Measurements from ENCODE around the gene TFR2. TPM values are rescaled to one million over a fixed set of nuclear protein-coding genes. Genes with fewer than 3 reads are reported as not detected.

The TFR2 gene
- total RNA-seq, 4 donors from 2014 or later, result 0.38 to 1.1 (median 0.84) TPM

DNA sequence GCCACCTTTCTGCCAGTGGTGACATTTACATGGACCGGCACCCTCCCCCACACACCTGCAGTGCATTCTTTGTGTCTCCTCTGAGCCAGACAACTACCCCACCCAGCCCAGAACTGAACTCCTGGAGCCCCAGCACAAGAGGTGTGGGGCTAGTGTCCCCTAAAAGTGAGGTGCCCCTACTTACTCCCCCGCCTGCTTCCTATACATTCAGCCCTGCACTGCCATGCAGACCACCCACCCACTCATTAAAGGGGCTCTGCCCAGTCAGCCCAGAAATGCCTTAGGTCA, 69.6 kb downstream of the TFR2 start:
- H3K4me3 ChIP-seq, result no peak overlapping the region
- no peak for TF ChIP-seq POLR2A (IDR thresholded peaks at IDR 0.05)
- TF ChIP-seq, protein P1, sequence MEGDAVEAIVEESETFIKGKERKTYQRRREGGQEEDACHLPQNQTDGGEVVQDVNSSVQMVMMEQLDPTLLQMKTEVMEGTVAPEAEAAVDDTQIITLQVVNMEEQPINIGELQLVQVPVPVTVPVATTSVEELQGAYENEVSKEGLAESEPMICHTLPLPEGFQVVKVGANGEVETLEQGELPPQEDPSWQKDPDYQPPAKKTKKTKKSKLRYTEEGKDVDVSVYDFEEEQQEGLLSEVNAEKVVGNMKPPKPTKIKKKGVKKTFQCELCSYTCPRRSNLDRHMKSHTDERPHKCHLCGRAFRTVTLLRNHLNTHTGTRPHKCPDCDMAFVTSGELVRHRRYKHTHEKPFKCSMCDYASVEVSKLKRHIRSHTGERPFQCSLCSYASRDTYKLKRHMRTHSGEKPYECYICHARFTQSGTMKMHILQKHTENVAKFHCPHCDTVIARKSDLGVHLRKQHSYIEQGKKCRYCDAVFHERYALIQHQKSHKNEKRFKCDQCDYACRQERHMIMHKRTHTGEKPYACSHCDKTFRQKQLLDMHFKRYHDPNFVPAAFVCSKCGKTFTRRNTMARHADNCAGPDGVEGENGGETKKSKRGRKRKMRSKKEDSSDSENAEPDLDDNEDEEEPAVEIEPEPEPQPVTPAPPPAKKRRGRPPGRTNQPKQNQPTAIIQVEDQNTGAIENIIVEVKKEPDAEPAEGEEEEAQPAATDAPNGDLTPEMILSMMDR (IDR thresholded peaks at IDR 0.05), result no peak
- H3K27me3 ChIP-seq, result peaks cover 0 to 17% (median 0%) of the 10 kb centered on the region in 4 donors
- H3K9me3 ChIP-seq, result no peaks in the 10 kb centered on the region
- H3K4me1 ChIP-seq, result peaks cover 12 to 48% (median 19%) of the 10 kb centered on the region in 3 donors
- WGBS, 2 donors, result 83 to 86% methylated on average over 1 to 2 of the region's 2 CpGs
- no peak for DNase-seq
- no peak overlapping the region for H3K27ac ChIP-seq
- peaks cover 19 to 37% (median 24%) of the 10 kb centered on the region in 3 donors for H3K36me3 ChIP-seq
- intact Hi-C loops (cut with DNase I), result no loop called here

DNA sequence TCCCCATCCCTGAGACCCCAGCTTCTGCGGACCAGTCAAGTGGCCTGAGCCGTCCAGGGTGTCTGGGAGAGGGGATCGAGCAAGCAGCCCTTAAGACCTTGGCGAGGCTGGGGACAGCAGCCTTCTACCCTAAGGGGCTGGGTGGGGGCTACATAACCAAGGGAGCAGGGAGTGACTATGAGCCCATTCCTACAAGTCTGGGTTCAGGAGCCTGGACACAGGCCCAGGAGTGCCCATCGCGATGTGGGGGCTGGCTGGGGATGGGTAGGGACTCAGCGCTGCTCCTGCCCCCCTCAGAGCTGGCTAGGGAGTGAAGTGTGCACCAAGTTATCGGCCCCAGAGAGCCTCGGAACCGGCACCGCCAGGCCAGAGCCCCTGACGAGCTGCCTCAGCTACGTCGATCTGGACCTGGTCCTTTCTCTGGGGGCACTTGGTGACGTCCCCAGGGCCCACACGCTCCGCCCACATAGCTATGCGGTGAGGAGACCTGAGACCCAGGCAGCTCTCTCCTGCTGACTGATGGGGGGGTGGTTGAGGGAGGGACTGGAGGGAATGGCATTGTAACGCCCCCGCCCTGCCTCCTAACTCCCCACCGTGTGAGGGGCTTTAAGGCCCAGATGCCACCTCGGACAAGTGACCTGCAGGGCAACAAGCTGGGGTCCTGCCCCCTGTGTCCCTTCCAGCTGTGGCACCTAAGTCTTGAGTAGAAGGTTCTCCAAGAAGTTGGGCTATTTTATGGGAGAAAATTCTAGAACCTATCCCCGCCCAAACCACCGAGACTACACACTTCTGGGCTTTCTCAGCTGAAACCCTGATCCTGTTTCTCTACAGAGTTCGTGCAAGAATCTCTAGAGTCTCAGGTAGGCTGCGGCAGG, 70.2 kb downstream of the TFR2 start:
- intact Hi-C loops (cut with DNase I), result no loop called here
- H3K9me3 ChIP-seq, result no peaks in the 10 kb centered on the region
- H3K4me1 ChIP-seq, result peaks cover 12 to 48% (median 19%) of the 10 kb centered on the region in 3 donors
- peaks cover 14 to 36% (median 20%) of the 10 kb centered on the region in 3 donors for H3K36me3 ChIP-seq
- no peak overlapping the region for H3K4me3 ChIP-seq
- peaks cover 0 to 17% (median 0%) of the 10 kb centered on the region in 4 donors for H3K27me3 ChIP-seq
- no peak for DNase-seq
- H3K27ac ChIP-seq, result no peak overlapping the region
- TF ChIP-seq POLR2A (IDR thresholded peaks at IDR 0.05), result no peak
- TF ChIP-seq, protein P1 (IDR thresholded peaks at IDR 0.05), result no peak
- 70 to 82% methylated on average over 4 to 5 of the region's 26 CpGs for WGBS, 2 donors

Small RNAs within 50 kb of the gene (small RNA-seq; reads per million reads assigned to genes)
- gene SAP25, result 0 reads per million in 4 donors

Other genes starting within 250 kb of the TFR2 start
- gene ZCWPW1, start 212.8 kb downstream of the TFR2 start, total RNA-seq, result 1 to 10 TPM in 2 of 4 donors, under 1 TPM in 2; 0.83 to 4.2 (median 1.5) TPM
- gene MEPCE, start 211.7 kb downstream of the TFR2 start, total RNA-seq, result 10 to 100 TPM; 18.0 to 27.7 (median 23.4) TPM
- 10 to 100 TPM; 18.4 to 28.2 (median 26.4) TPM for gene PPP1R35, start 205.1 kb downstream of the TFR2 start, total RNA-seq
- not detected for gene SPACDR, start 177.3 kb downstream of the TFR2 start, total RNA-seq
- 10 to 100 TPM; 29.2 to 65.0 (median 33.7) TPM for gene TSC22D4, start 162.3 kb downstream of the TFR2 start, total RNA-seq
- gene NYAP1, start 157.6 kb downstream of the TFR2 start, total RNA-seq, result 1 to 10 TPM in 1 of 4 donors, under 1 TPM in 2, not detected in 1; 0.31 to 1.1 (median 0.57) TPM
- 10 to 100 TPM; 14.5 to 49.2 (median 26.6) TPM for gene AGFG2, start 102.3 kb downstream of the TFR2 start, total RNA-seq
- 1 to 10 TPM in 1 of 4 donors, under 1 TPM in 1, not detected in 2; 0.38 to 1.8 TPM for gene SAP25, start 67.7 kb downstream of the TFR2 start, total RNA-seq
- gene LRCH4, start 55.4 kb downstream of the TFR2 start, total RNA-seq, result 10 to 100 TPM; 50.1 to 84.0 (median 70.4) TPM
- 1 to 10 TPM in 1 of 4 donors, under 1 TPM in 2, not detected in 1; 0.19 to 1.6 (median 0.29) TPM for gene FBXO24, start 55.2 kb downstream of the TFR2 start, total RNA-seq
- gene PCOLCE, start 39.2 kb downstream of the TFR2 start, total RNA-seq, result 10 to 100 TPM in 2 of 4 donors, 1 to 10 TPM in 2; 4.6 to 23.8 (median 9.9) TPM
- 10 to 100 TPM in 3 of 4 donors, 1 to 10 TPM in 1; 7.6 to 22.4 (median 15.5) TPM for gene MOSPD3, start 29.0 kb downstream of the TFR2 start, total RNA-seq
- not detected for gene ACTL6B, start 14.9 kb upstream of the TFR2 start, total RNA-seq
- 100 to 1,000 TPM; 186 to 306 (median 226) TPM for gene GNB2, start 32.2 kb upstream of the TFR2 start, total RNA-seq
- gene GIGYF1, start 52.7 kb upstream of the TFR2 start, total RNA-seq, result 10 to 100 TPM in 3 of 4 donors, 1 to 10 TPM in 1; 8.0 to 24.2 (median 13.8) TPM
- gene POP7, start 64.6 kb upstream of the TFR2 start, total RNA-seq, result 10 to 100 TPM; 28.0 to 36.7 (median 30.0) TPM
- gene EPO, start 78.9 kb upstream of the TFR2 start, total RNA-seq, result not detected
- under 1 TPM in 1 of 4 donors, not detected in 3; 0.04 TPM for gene ZAN, start 92.0 kb upstream of the TFR2 start, total RNA-seq
- 10 to 100 TPM; 29.1 to 55.0 (median 36.5) TPM for gene EPHB4, start 186.0 kb upstream of the TFR2 start, total RNA-seq
- gene SLC12A9, start 211.2 kb upstream of the TFR2 start, total RNA-seq, result 10 to 100 TPM in 3 of 4 donors, 1 to 10 TPM in 1; 9.9 to 19.6 (median 17.3) TPM
- gene TRIP6, start 225.8 kb upstream of the TFR2 start, total RNA-seq, result 100 to 1,000 TPM in 2 of 4 donors, 10 to 100 TPM in 2; 81.4 to 109 (median 93.7) TPM
- 10 to 100 TPM; 53.8 to 91.0 (median 68.4) TPM for gene SRRT, start 233.6 kb upstream of the TFR2 start, total RNA-seq
- gene UFSP1, start 248.2 kb upstream of the TFR2 start, total RNA-seq, result 1 to 10 TPM; 1.3 to 8.4 (median 5.5) TPM

Data from esophagus squamous epithelium (tissue), 5 donors.